NB4 (cell line): ENCODE results near the gene NMD3.

Experiments used
- CTCF ChIP-seq: IDR thresholded peaks from one replicate; pipeline ENCODE4 v1.5.1; 2012; ENCODE audit warnings: low read depth, low read length
- MAX ChIP-seq: IDR thresholded peaks from 2 replicates; pipeline ENCODE4 v1.6.1; 2011; ENCODE audit warnings: low read depth, low read length
- POLR2A ChIP-seq: IDR thresholded peaks from 2 replicates; pipeline ENCODE4 v1.6.1; 2011; ENCODE audit warnings: mild to moderate bottlenecking; ENCODE audit not compliant: insufficient read length; ENCODE audit errors: extremely low read depth

- TF ChIP-seq MAX = no peak
- no peak for TF ChIP-seq CTCF
- no peak for TF ChIP-seq POLR2A
Observed at GRCh38 chr3:161217496-161217895, 3.6 kb upstream of the NMD3 start.
